ENCODE data around the gene SLC22A4.
A peak's percentile ranks its signal among the peaks of the same experiment; 100 is the strongest.

The SLC22A4 gene

GRCh38 chr5:132342291-132343180 lies 48.3 kb downstream of the SLC22A4 start:
- no peak for DNase-seq (ENCODE audit: low spot score)

GRCh38 chr5:132344775-132345514 lies 50.8 kb downstream of the SLC22A4 start:
- no peak for DNase-seq (ENCODE audit: low spot score)

GRCh38 chr5:132353486-132353995 lies 59.3 kb downstream of the SLC22A4 start:
- no peak for DNase-seq (ENCODE audit: low spot score)

- no peak for DNase-seq (ENCODE audit: low spot score)
These were observed 60.4 kb downstream of the SLC22A4 start for GRCh38 chr5:132354381-132355139.

GRCh38 chr5:132355140-132355765 lies 61.1 kb downstream of the SLC22A4 start:
- DNase-seq (ENCODE audit: low spot score): no peak

- no peak for DNase-seq (ENCODE audit: low spot score)
These were observed 64.6 kb downstream of the SLC22A4 start for GRCh38 chr5:132358775-132359174.

GRCh38 chr5:132362086-132362485 lies 67.9 kb downstream of the SLC22A4 start:
- no peak for DNase-seq (ENCODE audit: low spot score)

- no peak for DNase-seq (ENCODE audit: low spot score)
These were observed 69.4 kb downstream of the SLC22A4 start for GRCh38 chr5:132363431-132364112.

GRCh38 chr5:132364319-132364718 lies 70.1 kb downstream of the SLC22A4 start:
- DNase-seq (ENCODE audit: low spot score): no peak

- DNase-seq (ENCODE audit: low spot score): no peak
These were observed 71.0 kb downstream of the SLC22A4 start for GRCh38 chr5:132365213-132365612.

- DNase-seq (ENCODE audit: low spot score): no peak
These were observed 74.0 kb downstream of the SLC22A4 start for GRCh38 chr5:132368186-132368585.

GRCh38 chr5:132369007-132369473 lies 74.8 kb downstream of the SLC22A4 start:
- no peak for DNase-seq (ENCODE audit: low spot score)

GRCh38 chr5:132369474-132370180 lies 75.4 kb downstream of the SLC22A4 start, which contains the start of gene SLC22A5:
Gene SLC22A5 (plus strand): TSS chr5:132369710. CDS start chr5:132369973, 263 bp downstream.
- DNase-seq (ENCODE audit: low spot score): peak; percentile 54

GRCh38 chr5:132370181-132370970 lies 76.2 kb downstream of the SLC22A4 start:
- DNase-seq (ENCODE audit: low spot score): no peak

GRCh38 chr5:132370971-132371602 lies 76.9 kb downstream of the SLC22A4 start:
- DNase-seq (ENCODE audit: low spot score): no peak

- DNase-seq (ENCODE audit: low spot score): no peak
These were observed 77.4 kb downstream of the SLC22A4 start for GRCh38 chr5:132371603-132371994.

GRCh38 chr5:132372127-132372526 lies 77.9 kb downstream of the SLC22A4 start:
- no peak for DNase-seq (ENCODE audit: low spot score)

- DNase-seq (ENCODE audit: low spot score): no peak
These were observed 78.3 kb downstream of the SLC22A4 start for GRCh38 chr5:132372542-132372941.

GRCh38 chr5:132375957-132376356 lies 81.8 kb downstream of the SLC22A4 start:
- DNase-seq (ENCODE audit: low spot score): no peak
